Astrocyte of the spinal cord (primary cell): ENCODE measurements around the gene STPG1.

Experiments
- DNase-seq: peaks from one replicate; pipeline ENCODE4 v3.0.0; 2011; ENCODE audit warnings: low read depth, low spot score
- H3K4me3 ChIP-seq: 2 replicates; pipeline ENCODE4 v1.5.1; 2011; ENCODE audit warnings: low read depth, mild to moderate bottlenecking, low read length, moderate library complexity
- in situ Hi-C: cut with HindIII; loops from 2 replicates; pipeline ENCODE4 v1.10.0; 2017; ENCODE audit warnings: low sequenced_read_pairs
- TF ChIP-seq, protein P1 (sequence below): IDR thresholded peaks from 2 replicates; pipeline ENCODE4 v1.5.1; 2012; ENCODE audit warnings: low read depth, mild to moderate bottlenecking, low read length, inconsistent platforms

Gene STPG1

DNA sequence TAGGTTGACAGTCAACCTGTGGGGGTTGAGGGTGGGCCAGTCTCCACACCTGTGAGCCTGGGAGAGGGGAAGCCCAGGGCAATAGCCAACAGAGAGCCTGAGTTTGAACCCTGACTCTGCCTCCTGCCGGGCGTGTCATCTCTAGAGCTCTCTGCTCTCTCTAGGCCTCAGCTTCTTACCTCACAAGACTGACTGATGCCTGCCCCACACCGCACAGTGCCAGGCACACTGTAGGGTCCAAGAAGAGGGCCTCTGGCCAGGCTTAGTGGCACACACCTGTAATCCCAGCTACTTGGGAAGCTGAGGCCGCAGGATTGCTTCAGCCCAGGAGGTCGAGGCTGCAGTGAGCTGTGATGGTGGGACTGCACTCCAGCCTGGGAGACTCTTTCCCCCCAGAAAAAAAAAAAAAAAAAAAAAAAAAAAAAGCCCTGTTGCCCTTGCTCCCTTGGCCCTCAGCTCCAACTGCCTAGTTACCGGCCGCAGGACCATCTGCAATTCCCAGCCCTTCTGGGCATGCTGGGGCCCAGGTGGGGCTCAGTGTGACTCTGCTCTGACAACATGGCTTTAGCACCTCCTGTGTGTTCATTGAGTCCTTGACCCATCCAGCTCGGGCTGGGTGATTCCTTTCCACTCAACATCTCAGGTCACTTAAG lies 69.4 kb downstream of the STPG1 start:
- in situ Hi-C loops = no loop called here
- TF ChIP-seq, protein P1, sequence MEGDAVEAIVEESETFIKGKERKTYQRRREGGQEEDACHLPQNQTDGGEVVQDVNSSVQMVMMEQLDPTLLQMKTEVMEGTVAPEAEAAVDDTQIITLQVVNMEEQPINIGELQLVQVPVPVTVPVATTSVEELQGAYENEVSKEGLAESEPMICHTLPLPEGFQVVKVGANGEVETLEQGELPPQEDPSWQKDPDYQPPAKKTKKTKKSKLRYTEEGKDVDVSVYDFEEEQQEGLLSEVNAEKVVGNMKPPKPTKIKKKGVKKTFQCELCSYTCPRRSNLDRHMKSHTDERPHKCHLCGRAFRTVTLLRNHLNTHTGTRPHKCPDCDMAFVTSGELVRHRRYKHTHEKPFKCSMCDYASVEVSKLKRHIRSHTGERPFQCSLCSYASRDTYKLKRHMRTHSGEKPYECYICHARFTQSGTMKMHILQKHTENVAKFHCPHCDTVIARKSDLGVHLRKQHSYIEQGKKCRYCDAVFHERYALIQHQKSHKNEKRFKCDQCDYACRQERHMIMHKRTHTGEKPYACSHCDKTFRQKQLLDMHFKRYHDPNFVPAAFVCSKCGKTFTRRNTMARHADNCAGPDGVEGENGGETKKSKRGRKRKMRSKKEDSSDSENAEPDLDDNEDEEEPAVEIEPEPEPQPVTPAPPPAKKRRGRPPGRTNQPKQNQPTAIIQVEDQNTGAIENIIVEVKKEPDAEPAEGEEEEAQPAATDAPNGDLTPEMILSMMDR = no peak
- no peak overlapping the region for H3K4me3 ChIP-seq
- DNase-seq = no peak

DNA sequence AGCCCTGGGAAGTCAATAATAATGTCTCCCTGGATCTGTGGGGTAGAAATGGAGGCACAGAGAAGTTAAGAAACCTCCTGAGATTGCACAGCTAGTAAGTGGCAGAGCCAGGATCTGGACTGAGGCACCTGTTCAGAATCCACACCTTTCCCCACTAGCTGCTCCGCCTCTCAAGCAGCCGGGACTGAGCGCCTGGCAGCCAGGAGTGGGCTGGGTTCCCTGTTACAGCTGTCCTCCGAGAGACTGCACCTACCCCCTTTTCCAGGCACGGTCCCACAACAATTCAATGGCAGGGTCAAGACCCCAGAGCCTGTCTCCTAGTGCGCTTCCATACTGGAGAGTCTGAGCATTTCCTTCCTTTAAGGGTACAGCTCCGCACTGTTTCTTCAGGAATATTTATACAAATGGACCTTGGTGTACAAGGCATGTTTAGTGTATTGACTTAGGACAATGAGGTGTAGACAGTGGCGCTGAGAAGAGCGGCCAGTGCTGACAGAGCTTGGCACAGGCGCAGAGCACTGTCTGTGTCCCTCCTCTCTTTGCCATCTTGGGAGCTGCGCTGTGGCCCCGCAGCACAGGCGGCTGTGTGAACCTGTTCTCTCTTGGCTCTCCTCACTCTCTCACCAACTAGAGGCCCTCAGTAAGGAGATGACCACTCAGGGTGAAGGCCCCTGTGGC lies 70.0 kb downstream of the STPG1 start:
- H3K4me3 ChIP-seq = no peak overlapping the region
- TF ChIP-seq, protein P1 = no peak
- no peak for DNase-seq
- in situ Hi-C loops = no loop called here

DNA sequence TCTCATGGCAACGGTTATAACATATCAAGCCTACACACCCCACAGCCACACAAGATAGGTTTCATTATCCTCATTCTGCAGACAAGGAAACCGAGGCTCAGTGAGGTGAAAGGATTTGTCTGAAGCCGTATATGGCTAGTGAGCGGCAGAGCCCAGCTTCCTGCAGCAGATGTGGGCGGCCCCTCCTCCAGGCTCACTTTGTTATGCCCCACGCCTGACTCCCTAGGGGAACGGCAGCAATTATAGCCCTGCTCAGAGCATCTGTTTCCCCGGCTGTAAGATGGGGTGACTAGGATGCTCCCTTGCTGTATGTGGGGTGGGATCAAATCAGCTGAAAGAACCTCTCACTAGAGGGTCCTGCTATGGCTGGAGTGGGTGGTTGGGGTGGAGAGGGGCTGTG lies 72.3 kb downstream of the STPG1 start:
- H3K4me3 ChIP-seq = no peak overlapping the region
- no peak for DNase-seq
- TF ChIP-seq, protein P1 = no peak
- in situ Hi-C loops = no loop called here

DNA sequence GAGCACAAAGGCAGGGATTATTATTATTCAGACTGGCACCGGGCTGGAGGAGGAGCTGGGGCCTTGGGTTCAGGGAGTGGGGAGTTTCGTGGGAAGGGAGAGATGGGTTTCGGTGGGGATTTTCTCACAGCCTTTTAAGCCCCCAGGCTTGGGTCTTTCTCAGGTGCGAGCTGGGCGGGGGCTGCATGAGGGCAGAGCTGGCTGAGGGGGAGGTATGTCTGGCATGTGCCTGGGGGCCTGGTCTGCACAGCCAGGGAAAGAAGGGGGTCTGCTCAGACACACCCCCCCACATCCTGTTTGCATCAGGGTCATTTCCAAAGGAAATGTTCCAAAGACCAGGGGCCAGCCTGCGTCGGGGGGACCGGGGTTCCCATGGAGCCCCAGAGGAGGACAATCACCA lies 72.8 kb downstream of the STPG1 start:
- in situ Hi-C loops = no loop called here
- TF ChIP-seq, protein P1 = no peak
- no peak for DNase-seq
- H3K4me3 ChIP-seq = no peak overlapping the region

DNA sequence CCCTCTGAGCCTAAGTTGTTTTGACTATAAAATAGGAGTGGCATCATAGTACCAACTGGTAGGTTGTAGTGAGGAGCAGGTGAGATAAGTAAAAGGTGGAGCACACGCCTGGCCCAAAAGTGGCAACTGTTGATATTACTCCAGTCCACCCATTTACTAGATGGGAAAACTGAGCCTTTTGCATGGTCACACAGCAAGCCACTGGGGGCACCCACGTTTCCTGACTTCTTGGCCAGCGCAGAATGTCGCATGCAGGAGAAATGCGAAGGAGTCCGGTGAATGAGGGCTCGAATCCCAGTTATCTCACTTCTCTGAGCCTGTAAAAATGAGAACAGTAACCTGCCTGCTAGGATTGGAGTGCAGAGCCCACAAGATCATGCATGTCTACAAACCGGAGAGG lies 73.6 kb downstream of the STPG1 start:
- H3K4me3 ChIP-seq = no peak overlapping the region
- TF ChIP-seq, protein P1 = no peak
- DNase-seq = no peak
- in situ Hi-C loops = no loop called here

DNA sequence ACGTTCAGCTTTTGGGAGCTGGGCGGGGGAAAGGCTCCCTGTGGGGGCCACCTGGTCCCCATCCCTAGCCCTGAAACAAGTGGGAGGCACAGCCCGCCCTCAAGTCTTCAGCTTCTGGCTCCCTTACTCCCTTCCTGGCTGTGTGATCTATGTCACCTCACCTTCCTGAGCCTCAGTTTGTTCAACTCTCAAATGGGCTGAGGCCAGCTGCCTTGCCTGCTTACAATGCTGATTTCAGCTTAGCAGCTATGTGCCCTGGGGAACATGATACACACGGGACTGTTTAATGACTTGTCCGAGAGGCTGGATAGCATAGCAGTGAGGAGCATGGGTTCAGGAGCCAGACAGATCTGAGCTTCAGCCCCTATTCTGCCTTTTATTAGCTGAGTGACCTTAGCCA lies 75.1 kb downstream of the STPG1 start:
- in situ Hi-C loops = no loop called here
- no peak overlapping the region for H3K4me3 ChIP-seq
- no peak for DNase-seq
- TF ChIP-seq, protein P1 = no peak
